Embryonic facial prominence (tissue), 1 donor: ENCODE measurements around the gene TXNRD3.
A peak's percentile ranks its signal among the peaks of the same experiment; 100 is the strongest.

Experiments
- DNase-seq: peaks from one replicate; pipeline ENCODE4 v3.0.0-alpha.2; 2016; ENCODE audit errors: extremely low spot score

Gene TXNRD3

GRCh38 chr3:126654571-126655383 lies at the start of gene TXNRD3:
TSS of gene TXNRD3 (minus strand) at chr3:126655124.
- DNase-seq = no peak

GRCh38 chr3:126703512-126704493 lies 48.9 kb upstream of the TXNRD3 start, which contains the start of gene CHCHD6:
TSS of gene CHCHD6 (plus strand) at chr3:126704240. CDS start at chr3:126704313, 73 bp downstream.
- DNase-seq = peak; percentile 81

GRCh38 chr3:126699011-126699410 lies 44.1 kb upstream of the TXNRD3 start:
- no peak for DNase-seq

GRCh38 chr3:126696701-126697267 lies 41.9 kb upstream of the TXNRD3 start:
- DNase-seq = no peak

GRCh38 chr3:126693921-126694320 lies 39.0 kb upstream of the TXNRD3 start:
- DNase-seq = no peak

GRCh38 chr3:126692858-126693257 lies 37.9 kb upstream of the TXNRD3 start:
- no peak for DNase-seq

GRCh38 chr3:126691765-126692164 lies 36.8 kb upstream of the TXNRD3 start:
- DNase-seq = no peak

GRCh38 chr3:126685493-126685892 lies 30.6 kb upstream of the TXNRD3 start:
- no peak for DNase-seq

- no peak for DNase-seq
Observed at GRCh38 chr3:126685021-126685420, 30.1 kb upstream of the TXNRD3 start.

GRCh38 chr3:126684218-126684751 lies 29.4 kb upstream of the TXNRD3 start:
- DNase-seq = no peak

- no peak for DNase-seq
Observed at GRCh38 chr3:126683069-126683468, 28.1 kb upstream of the TXNRD3 start.

GRCh38 chr3:126682009-126682408 lies 27.1 kb upstream of the TXNRD3 start:
- DNase-seq = no peak

- no peak for DNase-seq
Observed at GRCh38 chr3:126680667-126681055, 25.7 kb upstream of the TXNRD3 start.

GRCh38 chr3:126679831-126680666 lies 25.1 kb upstream of the TXNRD3 start:
- no peak for DNase-seq

GRCh38 chr3:126679318-126679751 lies 24.4 kb upstream of the TXNRD3 start:
- no peak for DNase-seq

- no peak for DNase-seq
Observed at GRCh38 chr3:126678693-126679317, 23.9 kb upstream of the TXNRD3 start.

GRCh38 chr3:126677862-126678503 lies 23.1 kb upstream of the TXNRD3 start:
- DNase-seq = no peak

- no peak for DNase-seq
Observed at GRCh38 chr3:126676919-126677705, 22.2 kb upstream of the TXNRD3 start.

- DNase-seq = no peak
Observed at GRCh38 chr3:126672741-126673140, 17.8 kb upstream of the TXNRD3 start.
